Transverse colon (tissue), 3 donors: ENCODE measurements around the gene PDS5A.

ENCODE experiments used
- CTCF ChIP-seq, 5 experiments: fragments of 200-600 bp in 3 of 5; fragments of 450-650 bp in 2 of 5; sonication (generic) in 3 of 5; IDR thresholded peaks; 1 replicate in 2 of 5; 2 replicates in 3 of 5; pipeline ENCODE4 v1.5.1; 2016 to 2017; ENCODE audit warnings: antibody characterized with exemption in 5 of 5, inconsistent platforms in 3 of 5, mild to moderate bottlenecking in 2 of 5, moderate library complexity in 1 of 5
- EP300 ChIP-seq: sonication (generic); formaldehyde crosslinking; IDR thresholded peaks from one replicate; pipeline ENCODE4 v1.6.1; 2017; ENCODE audit warnings: antibody characterized with exemption, low read depth
- POLR2A ChIP-seq: fragments of 450-650 bp; IDR thresholded peaks from one replicate; pipeline ENCODE4 v1.6.1; 2016; ENCODE audit warnings: antibody characterized with exemption, mild to moderate bottlenecking, moderate library complexity

- TF ChIP-seq CTCF (IDR thresholded peaks at IDR 0.05) (no peak), EP300 (no peak), POLR2A (no peak)
These were observed 125.1 kb downstream of the PDS5A start for GRCh38 chr4:39852636-39853035.
